Measurements from ENCODE around the gene AUP1. TPM values are rescaled to one million over a fixed set of nuclear protein-coding genes. Genes with fewer than 3 reads are reported as not detected.

Gene AUP1
- total and polyA plus RNA-seq, 10 of the 15 experiments (the other 5 are each of a cell fraction or from before 2014, with no cell fraction given), result 39.1 to 215 (median 138) TPM

GRCh38 chr2:74552914-74553811 is 23.7 kb upstream of the AUP1 start (continued):
- TF ChIP-seq, protein P1, sequence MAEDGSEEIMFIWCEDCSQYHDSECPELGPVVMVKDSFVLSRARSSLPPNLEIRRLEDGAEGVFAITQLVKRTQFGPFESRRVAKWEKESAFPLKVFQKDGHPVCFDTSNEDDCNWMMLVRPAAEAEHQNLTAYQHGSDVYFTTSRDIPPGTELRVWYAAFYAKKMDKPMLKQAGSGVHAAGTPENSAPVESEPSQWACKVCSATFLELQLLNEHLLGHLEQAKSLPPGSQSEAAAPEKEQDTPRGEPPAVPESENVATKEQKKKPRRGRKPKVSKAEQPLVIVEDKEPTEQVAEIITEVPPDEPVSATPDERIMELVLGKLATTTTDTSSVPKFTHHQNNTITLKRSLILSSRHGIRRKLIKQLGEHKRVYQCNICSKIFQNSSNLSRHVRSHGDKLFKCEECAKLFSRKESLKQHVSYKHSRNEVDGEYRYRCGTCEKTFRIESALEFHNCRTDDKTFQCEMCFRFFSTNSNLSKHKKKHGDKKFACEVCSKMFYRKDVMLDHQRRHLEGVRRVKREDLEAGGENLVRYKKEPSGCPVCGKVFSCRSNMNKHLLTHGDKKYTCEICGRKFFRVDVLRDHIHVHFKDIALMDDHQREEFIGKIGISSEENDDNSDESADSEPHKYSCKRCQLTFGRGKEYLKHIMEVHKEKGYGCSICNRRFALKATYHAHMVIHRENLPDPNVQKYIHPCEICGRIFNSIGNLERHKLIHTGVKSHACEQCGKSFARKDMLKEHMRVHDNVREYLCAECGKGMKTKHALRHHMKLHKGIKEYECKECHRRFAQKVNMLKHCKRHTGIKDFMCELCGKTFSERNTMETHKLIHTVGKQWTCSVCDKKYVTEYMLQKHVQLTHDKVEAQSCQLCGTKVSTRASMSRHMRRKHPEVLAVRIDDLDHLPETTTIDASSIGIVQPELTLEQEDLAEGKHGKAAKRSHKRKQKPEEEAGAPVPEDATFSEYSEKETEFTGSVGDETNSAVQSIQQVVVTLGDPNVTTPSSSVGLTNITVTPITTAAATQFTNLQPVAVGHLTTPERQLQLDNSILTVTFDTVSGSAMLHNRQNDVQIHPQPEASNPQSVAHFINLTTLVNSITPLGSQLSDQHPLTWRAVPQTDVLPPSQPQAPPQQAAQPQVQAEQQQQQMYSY (CRISPR knock-in tag; IDR thresholded peaks at IDR 0.05), result no peak
- TF ChIP-seq ZBTB4 (CRISPR knock-in tag; IDR thresholded peaks at IDR 0.05) (no peak), CEBPB (IDR thresholded peaks at IDR 0.05; ENCODE audit: borderline replicate concordance in 1 of 2, low read depth in 2 of 2, low read length in 2 of 2) (no peak), RELB (IDR thresholded peaks at IDR 0.05; ENCODE audit: low read depth) (peak; percentile 12), YBX1 (IDR thresholded peaks at IDR 0.05) (peak; percentile 71; the same call in 1 of the 2 replicates), ELK1 (IDR thresholded peaks at IDR 0.05; ENCODE audit: low read depth, low read length) (no peak), ZNF274 (IDR thresholded peaks at IDR 0.05; ENCODE audit: insufficient read depth, insufficient read length) (no peak), SMARCA5 (IDR thresholded peaks at IDR 0.05) (no peak), SREBF2 (IDR thresholded peaks at IDR 0.05; ENCODE audit: low read length) (no peak), IRF4 (IDR thresholded peaks at IDR 0.05; ENCODE audit: low read depth, low read length) (no peak), PKNOX1 (IDR thresholded peaks at IDR 0.05) (no peak), ZZZ3 (IDR thresholded peaks at IDR 0.05; ENCODE audit: control insufficient read depth, insufficient read length, low read depth) (no peak)
- TF ChIP-seq, protein P2, sequence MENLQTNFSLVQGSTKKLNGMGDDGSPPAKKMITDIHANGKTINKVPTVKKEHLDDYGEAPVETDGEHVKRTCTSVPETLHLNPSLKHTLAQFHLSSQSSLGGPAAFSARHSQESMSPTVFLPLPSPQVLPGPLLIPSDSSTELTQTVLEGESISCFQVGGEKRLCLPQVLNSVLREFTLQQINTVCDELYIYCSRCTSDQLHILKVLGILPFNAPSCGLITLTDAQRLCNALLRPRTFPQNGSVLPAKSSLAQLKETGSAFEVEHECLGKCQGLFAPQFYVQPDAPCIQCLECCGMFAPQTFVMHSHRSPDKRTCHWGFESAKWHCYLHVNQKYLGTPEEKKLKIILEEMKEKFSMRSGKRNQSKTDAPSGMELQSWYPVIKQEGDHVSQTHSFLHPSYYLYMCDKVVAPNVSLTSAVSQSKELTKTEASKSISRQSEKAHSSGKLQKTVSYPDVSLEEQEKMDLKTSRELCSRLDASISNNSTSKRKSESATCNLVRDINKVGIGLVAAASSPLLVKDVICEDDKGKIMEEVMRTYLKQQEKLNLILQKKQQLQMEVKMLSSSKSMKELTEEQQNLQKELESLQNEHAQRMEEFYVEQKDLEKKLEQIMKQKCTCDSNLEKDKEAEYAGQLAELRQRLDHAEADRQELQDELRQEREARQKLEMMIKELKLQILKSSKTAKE (IDR thresholded peaks at IDR 0.05; ENCODE audit: low read depth, poor library complexity, severe bottlenecking), result peak; percentile 39

Data from GM12878 (cell line).